ENCODE measurements around the gene TSPAN6. TPM values are rescaled to one million over a fixed set of nuclear protein-coding genes. Genes with fewer than 3 reads are reported as not detected.

TSPAN6 gene
- total RNA-seq = not detected

GRCh38 chrX:100636321-100636991 is at the start of gene TSPAN6:
Gene TSPAN6 (minus strand): TSS chrX:100636806. CDS start chrX:100636694, 112 bp downstream.
- no peak within 1 kb of the TSS for H3K27ac Mint-ChIP-seq
- H3K9me3 Mint-ChIP-seq (ENCODE audit: low read depth) = no peaks in the 10 kb centered on the region
- peak; percentile 62 for DNase-seq
- H3K4me1 Mint-ChIP-seq = peaks cover 2% of the 10 kb centered on the region
- CTCF ChIA-PET = interaction anchor here (1.0 to 1.4 kb wide), 3 partner anchors 10 to 125 kb away, joined by 3 to 5 read pairs (median 3); no protein-coding TSS in a partner anchor
- peak within 1 kb of the TSS; percentile 68 for H3K4me3 Mint-ChIP-seq
- peaks cover 42% of the 10 kb centered on the region for H3K27me3 Mint-ChIP-seq
- ATAC-seq = peak; percentile 86
- H3K36me3 Mint-ChIP-seq = no peaks in the 10 kb centered on the region

DNA sequence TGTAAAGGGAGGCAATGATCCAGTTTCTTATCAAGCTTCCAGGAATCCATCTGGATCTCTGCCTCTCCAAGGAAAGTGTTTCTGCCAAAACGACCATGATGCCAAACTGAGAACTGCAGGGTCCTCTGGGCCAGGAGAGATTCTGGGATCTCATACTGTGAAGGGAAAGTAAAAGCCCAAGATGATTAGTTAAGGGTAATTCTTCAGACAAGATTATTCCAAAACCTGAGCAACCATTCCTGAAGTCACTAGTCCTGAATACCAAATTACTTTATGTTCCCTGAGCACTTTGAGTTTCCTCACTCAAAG is 49.3 kb upstream of the TSPAN6 start:
- Mint-ChIP-seq H3K27me3 (peaks cover 4% of the 10 kb centered on the region), H3K4me3 (no peak overlapping the region), H3K4me1 (peaks cover 8% of the 10 kb centered on the region), H3K36me3 (no peaks in the 10 kb centered on the region), H3K9me3 (ENCODE audit: low read depth) (no peaks in the 10 kb centered on the region), H3K27ac (no peak overlapping the region)
- no peak for ATAC-seq
- CTCF ChIA-PET = interaction anchor here (1.0 to 4.0 kb wide), 3 partner anchors 12 to 84 kb away, joined by 3 to 27 read pairs (median 9); no protein-coding TSS in a partner anchor
- no peak for DNase-seq

DNA sequence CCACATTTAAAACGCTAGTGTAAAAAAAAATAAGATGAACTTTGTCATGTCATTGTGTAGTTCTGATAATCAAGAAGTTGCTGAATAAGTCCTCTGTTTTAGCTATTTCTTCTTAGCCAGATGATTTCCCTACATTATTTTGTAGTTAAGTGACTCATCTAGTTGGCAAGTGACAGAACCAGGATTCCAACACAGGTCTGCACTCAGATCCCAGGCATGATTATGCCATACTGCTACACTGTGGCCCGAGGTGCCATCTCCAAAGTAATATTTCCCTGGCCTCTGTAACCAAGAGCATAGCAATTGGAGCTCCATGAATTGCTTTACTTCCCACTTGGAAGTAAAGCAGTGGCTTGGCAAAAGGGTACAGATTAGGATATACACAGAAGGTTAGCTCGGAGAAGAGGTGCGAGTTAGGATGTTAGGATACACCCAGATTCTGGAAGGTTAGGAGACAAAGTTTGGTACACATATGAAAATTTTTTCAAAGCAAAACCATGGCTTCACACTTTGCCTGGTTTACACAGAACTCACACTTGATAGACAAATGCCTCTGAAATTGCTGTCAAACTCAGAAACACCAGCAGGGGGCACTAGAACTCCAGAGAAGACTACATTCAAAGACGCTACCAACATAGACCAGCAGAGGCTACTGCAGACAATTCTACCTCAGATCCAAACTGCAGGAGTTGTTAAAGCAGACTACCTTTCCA is 48.8 kb upstream of the TSPAN6 start:
- ATAC-seq (peak; percentile 47), DNase-seq (peak; percentile 67)
- Mint-ChIP-seq H3K36me3 (no peaks in the 10 kb centered on the region), H3K9me3 (ENCODE audit: low read depth) (no peaks in the 10 kb centered on the region), H3K4me1 (peaks cover 8% of the 10 kb centered on the region), H3K27me3 (peaks cover 7% of the 10 kb centered on the region), H3K4me3 (no peak overlapping the region), H3K27ac (no peak overlapping the region)
- CTCF ChIA-PET = interaction anchor here (0.8 to 4.0 kb wide), 4 partner anchors 11 to 84 kb away, joined by 3 to 27 read pairs (median 6); no protein-coding TSS in a partner anchor

DNA sequence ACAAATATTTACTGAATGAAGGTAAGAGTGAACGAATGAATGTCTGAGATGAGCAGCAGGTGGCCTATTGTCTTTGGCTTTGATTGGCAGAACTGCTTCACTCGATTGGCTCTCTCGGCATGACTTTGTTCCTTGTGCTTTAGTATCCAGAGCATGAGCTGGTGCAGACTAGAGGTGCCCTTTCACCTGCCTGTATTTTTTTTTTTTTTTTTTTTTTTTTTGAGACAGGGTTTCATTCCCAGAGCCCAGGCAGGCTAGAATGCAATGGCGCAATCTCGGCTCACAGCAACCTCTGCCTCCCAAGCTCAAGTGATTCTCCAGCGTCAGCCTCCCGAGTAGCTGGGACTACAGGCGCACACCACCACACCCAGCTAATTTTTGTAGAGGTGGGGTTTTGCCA is 46.3 kb upstream of the TSPAN6 start:
- DNase-seq (no peak), ATAC-seq (no peak)
- Mint-ChIP-seq H3K4me3 (no peak overlapping the region), H3K4me1 (peaks cover 8% of the 10 kb centered on the region), H3K27ac (no peak overlapping the region), H3K9me3 (ENCODE audit: low read depth) (no peaks in the 10 kb centered on the region), H3K36me3 (no peaks in the 10 kb centered on the region), H3K27me3 (peaks cover 7% of the 10 kb centered on the region)
- CTCF ChIA-PET = interaction anchor here (4.0 kb wide), 1 partner anchor 87 kb away, joined by 27 read pairs; no protein-coding TSS in a partner anchor

DNA sequence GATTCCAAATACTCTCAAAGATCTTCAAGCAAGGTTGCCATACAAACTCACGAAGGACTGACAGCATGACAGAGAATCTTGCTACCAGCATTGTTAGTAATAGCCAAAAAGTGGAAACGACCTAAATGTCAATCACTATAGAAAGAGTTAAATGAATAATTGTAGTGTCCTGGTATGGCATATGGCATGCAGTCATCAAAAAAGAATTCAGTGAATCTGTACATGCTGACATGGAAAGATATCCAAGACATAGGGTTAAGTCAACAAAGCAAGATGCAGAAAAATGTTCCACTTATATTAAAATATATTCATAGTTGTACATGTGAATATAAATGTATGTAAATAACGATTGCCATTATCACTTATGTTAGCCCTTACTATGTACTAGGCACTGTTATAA is 45.0 kb upstream of the TSPAN6 start:
- H3K36me3 Mint-ChIP-seq = no peaks in the 10 kb centered on the region
- no peaks in the 10 kb centered on the region for H3K9me3 Mint-ChIP-seq (ENCODE audit: low read depth)
- H3K27me3 Mint-ChIP-seq = peaks cover 7% of the 10 kb centered on the region
- H3K4me3 Mint-ChIP-seq = no peak overlapping the region
- no peak for DNase-seq
- CTCF ChIA-PET = no interaction called here
- H3K4me1 Mint-ChIP-seq = no peaks in the 10 kb centered on the region
- no peak overlapping the region for H3K27ac Mint-ChIP-seq
- no peak for ATAC-seq

DNA sequence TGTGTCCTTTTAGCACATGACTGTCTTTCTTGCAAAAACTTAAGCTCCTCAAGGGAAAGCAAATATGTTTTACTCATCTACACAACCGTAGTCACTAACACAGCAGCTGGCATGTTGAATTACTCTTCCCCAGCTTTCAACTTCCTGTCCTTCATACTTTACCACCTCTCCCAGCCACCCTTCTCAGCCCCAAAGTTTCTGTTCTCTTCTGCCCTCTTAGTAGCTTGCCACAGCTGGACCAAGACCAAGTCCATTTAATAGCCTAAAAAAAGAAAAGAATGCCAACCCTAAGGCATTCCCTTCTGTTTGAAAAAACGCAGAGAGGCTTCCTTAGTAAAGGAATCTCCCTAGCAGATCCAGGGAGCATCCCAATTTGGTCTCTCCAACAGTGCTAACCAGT is 44.1 kb upstream of the TSPAN6 start:
- H3K4me3 Mint-ChIP-seq = no peak overlapping the region
- H3K27ac Mint-ChIP-seq = no peak overlapping the region
- H3K9me3 Mint-ChIP-seq (ENCODE audit: low read depth) = no peaks in the 10 kb centered on the region
- CTCF ChIA-PET = no interaction called here
- H3K27me3 Mint-ChIP-seq = peaks cover 5% of the 10 kb centered on the region
- no peaks in the 10 kb centered on the region for H3K36me3 Mint-ChIP-seq
- DNase-seq (no peak), ATAC-seq (no peak)
- no peaks in the 10 kb centered on the region for H3K4me1 Mint-ChIP-seq

GRCh38 chrX:100677611-100678181 is 41.1 kb upstream of the TSPAN6 start:
- Mint-ChIP-seq H3K27ac (no peak overlapping the region), H3K4me3 (no peak overlapping the region), H3K4me1 (no peaks in the 10 kb centered on the region), H3K27me3 (peaks cover 3% of the 10 kb centered on the region), H3K36me3 (no peaks in the 10 kb centered on the region), H3K9me3 (ENCODE audit: low read depth) (no peaks in the 10 kb centered on the region)
- CTCF ChIA-PET = no interaction called here
- ATAC-seq (no peak), DNase-seq (no peak)

- ATAC-seq = no peak
- Mint-ChIP-seq H3K9me3 (ENCODE audit: low read depth) (no peaks in the 10 kb centered on the region), H3K27me3 (peaks cover 2% of the 10 kb centered on the region), H3K27ac (no peak overlapping the region), H3K4me1 (no peaks in the 10 kb centered on the region), H3K36me3 (no peaks in the 10 kb centered on the region), H3K4me3 (no peak overlapping the region)
- CTCF ChIA-PET = interaction anchor here (1.5 to 2.3 kb wide), 2 partner anchors 11 to 94 kb away, joined by 4 to 9 read pairs; no protein-coding TSS in a partner anchor
- no peak for DNase-seq
Observed at GRCh38 chrX:100674705-100675104, 38.1 kb upstream of the TSPAN6 start.

GRCh38 chrX:100673397-100673953 is 36.9 kb upstream of the TSPAN6 start:
- Mint-ChIP-seq H3K9me3 (ENCODE audit: low read depth) (no peaks in the 10 kb centered on the region), H3K4me3 (no peak overlapping the region), H3K4me1 (no peaks in the 10 kb centered on the region), H3K27me3 (peaks cover 2% of the 10 kb centered on the region), H3K36me3 (no peaks in the 10 kb centered on the region), H3K27ac (no peak overlapping the region)
- CTCF ChIA-PET = interaction anchor here (1.5 to 2.3 kb wide), 2 partner anchors 12 to 95 kb away, joined by 4 to 9 read pairs; no protein-coding TSS in a partner anchor
- DNase-seq (no peak), ATAC-seq (no peak)

- H3K4me3 Mint-ChIP-seq = no peak overlapping the region
- H3K27me3 Mint-ChIP-seq = peaks cover 2% of the 10 kb centered on the region
- DNase-seq (no peak), ATAC-seq (no peak)
- no peaks in the 10 kb centered on the region for H3K36me3 Mint-ChIP-seq
- no peaks in the 10 kb centered on the region for H3K4me1 Mint-ChIP-seq
- H3K9me3 Mint-ChIP-seq (ENCODE audit: low read depth) = no peaks in the 10 kb centered on the region
- CTCF ChIA-PET = no interaction called here
- no peak overlapping the region for H3K27ac Mint-ChIP-seq
Observed at GRCh38 chrX:100672966-100673365, 36.4 kb upstream of the TSPAN6 start.

DNA sequence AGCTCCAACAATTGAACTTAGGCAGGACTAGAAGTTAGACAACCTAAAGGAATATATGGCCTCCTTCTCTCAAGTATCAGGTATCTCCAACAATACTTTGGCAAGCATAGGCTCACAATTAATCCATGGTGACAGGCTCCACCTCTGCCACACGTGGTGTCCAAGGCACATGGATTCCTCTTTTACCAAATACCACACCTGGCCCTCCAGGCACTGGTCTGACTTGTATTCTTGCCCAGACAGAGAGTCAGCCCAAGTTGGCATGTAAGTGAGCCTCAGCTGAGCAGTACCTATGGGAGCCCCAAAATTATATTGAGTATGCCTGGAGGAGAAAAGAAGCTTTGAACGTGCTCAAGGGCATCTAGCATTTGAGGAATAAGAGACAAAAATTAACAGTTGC is 27.0 kb upstream of the TSPAN6 start:
- H3K9me3 Mint-ChIP-seq (ENCODE audit: low read depth) = no peaks in the 10 kb centered on the region
- H3K36me3 Mint-ChIP-seq = no peaks in the 10 kb centered on the region
- DNase-seq = no peak
- no peak overlapping the region for H3K4me3 Mint-ChIP-seq
- peaks cover 6% of the 10 kb centered on the region for H3K27me3 Mint-ChIP-seq
- no peaks in the 10 kb centered on the region for H3K4me1 Mint-ChIP-seq
- CTCF ChIA-PET = no interaction called here
- no peak overlapping the region for H3K27ac Mint-ChIP-seq
- no peak for ATAC-seq

DNA sequence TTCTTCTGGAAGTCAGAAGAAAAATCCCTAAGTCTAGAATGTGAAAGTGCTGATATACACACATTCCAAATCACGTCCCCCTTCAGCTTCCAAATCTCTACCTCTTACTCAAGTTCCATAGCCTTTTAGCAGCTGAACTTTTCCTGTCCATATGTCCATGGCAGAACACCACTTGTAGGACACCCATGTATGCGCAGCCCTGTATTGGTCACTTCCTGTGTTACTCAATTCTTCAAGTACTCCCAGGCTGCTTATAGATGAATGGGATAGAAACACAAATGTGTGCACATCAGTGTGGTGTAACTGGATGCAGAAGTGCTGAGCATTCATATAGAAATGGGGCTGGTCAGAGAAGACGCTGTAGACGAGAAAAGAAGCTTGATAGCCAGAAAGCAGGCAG is 26.2 kb upstream of the TSPAN6 start:
- Mint-ChIP-seq H3K4me3 (no peak overlapping the region), H3K4me1 (no peaks in the 10 kb centered on the region), H3K27me3 (peaks cover 6% of the 10 kb centered on the region), H3K27ac (no peak overlapping the region), H3K36me3 (no peaks in the 10 kb centered on the region), H3K9me3 (ENCODE audit: low read depth) (no peaks in the 10 kb centered on the region)
- ATAC-seq = no peak
- DNase-seq = no peak
- CTCF ChIA-PET = interaction anchor here (1.2 to 1.7 kb wide), 2 partner anchors 9 to 106 kb away, joined by 4 read pairs; no protein-coding TSS in a partner anchor

GRCh38 chrX:100662170-100662569 is 25.6 kb upstream of the TSPAN6 start:
- CTCF ChIA-PET = interaction anchor here (1.2 to 1.7 kb wide), 2 partner anchors 9 to 107 kb away, joined by 4 read pairs; no protein-coding TSS in a partner anchor
- Mint-ChIP-seq H3K9me3 (ENCODE audit: low read depth) (no peaks in the 10 kb centered on the region), H3K36me3 (no peaks in the 10 kb centered on the region), H3K27ac (no peak overlapping the region), H3K4me3 (no peak overlapping the region), H3K27me3 (peaks cover 6% of the 10 kb centered on the region), H3K4me1 (no peaks in the 10 kb centered on the region)
- DNase-seq = no peak
- ATAC-seq = no peak

Measured in activated CD8-positive, alpha-beta memory T cell treated with anti-CD3 and anti-CD28 coated beads, Interleukin-2, amount 10 ng/mL, durations not matched to agents 7 days and 5 days (primary cell).